CD14-positive monocyte (primary cell): Measurements from ENCODE around the gene TSPAN8. TPM values are rescaled to one million over a fixed set of nuclear protein-coding genes. Genes with fewer than 3 reads are reported as not detected.

Source experiments
- DNase-seq, 3 donors: peaks; one replicate each; pipeline ENCODE4 v3.0.0-alpha.2; 2011 to 2022
- H2AFZ ChIP-seq: 2 replicates; pipeline ENCODE4 v1.6.0; 2012; ENCODE audit warnings: mild to moderate bottlenecking, low read depth, low read length, inconsistent platforms; ENCODE audit not compliant: insufficient read depth, poor library complexity, severe bottlenecking
- H3K27ac ChIP-seq, 2 donors: 1 replicate in 1 of 2; 2 replicates in 1 of 2; pipeline ENCODE4 v1.5.1; 2012 to 2013; ENCODE audit warnings: low read length in 2 of 2, control low read depth in 1 of 2, inconsistent platforms in 1 of 2, low read depth in 1 of 2, mild to moderate bottlenecking in 1 of 2
- H3K27me3 ChIP-seq, 2 donors: one replicate each; pipeline versions ENCODE4 v1.6.0 to v1.6.1; 2011 to 2013; ENCODE audit warnings: low read length in 2 of 2; ENCODE audit not compliant: control insufficient read depth in 2 of 2, insufficient read depth in 2 of 2
- H3K36me3 ChIP-seq, 2 donors: replicated peaks in 1 of 2; 1 replicate in 1 of 2; 2 replicates in 1 of 2; pipeline versions ENCODE4 v1.5.1 to v1.6.1; 2012 to 2013; ENCODE audit warnings: low read length in 2 of 2, control low read depth in 1 of 2, inconsistent platforms in 1 of 2, mild to moderate bottlenecking in 1 of 2; ENCODE audit not compliant: insufficient read depth in 2 of 2, control insufficient read depth in 1 of 2
- H3K4me1 ChIP-seq, 2 donors: 1 replicate in 1 of 2; 2 replicates in 1 of 2; pipeline versions ENCODE4 v1.5.1 to v1.6.1; 2012 to 2013; ENCODE audit warnings: low read length in 2 of 2, control low read depth in 1 of 2, inconsistent platforms in 1 of 2, mild to moderate bottlenecking in 1 of 2, moderate library complexity in 1 of 2; ENCODE audit not compliant: insufficient read depth in 2 of 2, control insufficient read depth in 1 of 2
- H3K4me2 ChIP-seq: replicated peaks from 2 replicates; pipeline ENCODE3; 2012; ENCODE audit warnings: low read length, moderate library complexity, mild to moderate bottlenecking; ENCODE audit not compliant: poor library complexity, severe bottlenecking; ENCODE audit errors: extremely low read depth
- H3K4me3 ChIP-seq, 3 experiments: fragments of 200-600 bp in 1 of 3; sonication (generic) in 1 of 3; replicated peaks in 1 of 3; 1 replicate in 2 of 3; 2 replicates in 1 of 3; pipeline ENCODE4 v1.5.1; 2011 to 2013; ENCODE audit warnings: low read length in 3 of 3, mild to moderate bottlenecking in 3 of 3, control low read depth in 2 of 3, low read depth in 2 of 3, inconsistent platforms in 1 of 3, moderate library complexity in 1 of 3
- H3K79me2 ChIP-seq: 2 replicates; pipeline ENCODE4 v1.6.0; 2012; ENCODE audit warnings: mild to moderate bottlenecking, control low read depth, inconsistent platforms, low read length, moderate library complexity; ENCODE audit not compliant: insufficient read depth
- H3K9ac ChIP-seq: 2 replicates; pipeline ENCODE4 v1.6.0; 2017; ENCODE audit warnings: low read length, mild to moderate bottlenecking; ENCODE audit not compliant: insufficient read depth, poor library complexity, severe bottlenecking
- H3K9me3 ChIP-seq, 2 donors: replicated peaks in 1 of 2; 1 replicate in 1 of 2; 2 replicates in 1 of 2; pipeline versions ENCODE4 v1.5.1 to v1.6.1; 2012 to 2013; ENCODE audit warnings: low read length in 2 of 2, control low read depth in 1 of 2; ENCODE audit not compliant: control insufficient read depth in 1 of 2, insufficient read depth in 1 of 2
- H4K20me1 ChIP-seq: 2 replicates; pipeline ENCODE4 v1.6.0; 2012; ENCODE audit warnings: mild to moderate bottlenecking, low read length, control low read depth, moderate library complexity; ENCODE audit not compliant: insufficient read depth
- H3K27ac Mint-ChIP-seq, 7 donors: one replicate each; pipeline ENCODE4 v1.8.0; 2020; ENCODE audit warnings: mild to moderate bottlenecking in 7 of 7, mixed read lengths in 7 of 7, moderate library complexity in 6 of 7, inconsistent platforms in 2 of 7
- H3K27me3 Mint-ChIP-seq, 3 donors: one replicate each; pipeline ENCODE4 v1.8.0; 2021 to 2022; ENCODE audit warnings: low read depth in 3 of 3, mild to moderate bottlenecking in 3 of 3, mixed read lengths in 3 of 3, moderate library complexity in 3 of 3, inconsistent platforms in 1 of 3
- H3K36me3 Mint-ChIP-seq, 2 donors: one replicate each; pipeline ENCODE4 v1.8.0; 2020; ENCODE audit warnings: mixed read lengths in 2 of 2, inconsistent platforms in 1 of 2, mild to moderate bottlenecking in 1 of 2
- H3K4me1 Mint-ChIP-seq: one replicate; pipeline ENCODE4 v1.8.0; 2020; ENCODE audit warnings: mild to moderate bottlenecking, mixed read lengths
- H3K4me3 Mint-ChIP-seq, 2 donors: one replicate each; pipeline ENCODE4 v1.8.0; 2020; ENCODE audit warnings: mild to moderate bottlenecking in 2 of 2, mixed read lengths in 2 of 2, moderate library complexity in 1 of 2
- H3K9me3 Mint-ChIP-seq, 7 donors: one replicate each; pipeline ENCODE4 v1.8.0; 2020 to 2022; ENCODE audit warnings: mixed read lengths in 7 of 7, mild to moderate bottlenecking in 6 of 7, moderate library complexity in 6 of 7, inconsistent platforms in 2 of 7
- WGBS: methylation state at CpG from one replicate; pipeline ENCODE4 v1.1.5; 2013; ENCODE audit warnings: missing lambda C conversion rate; ENCODE audit not compliant: insufficient coverage; 5-methylcytosine and 5-hydroxymethylcytosine counted together
- intact Hi-C, 2 donors: fragments of 100-400 bp; cut with micrococcal nuclease; formaldehyde crosslinking; loops; one replicate each; pipeline versions ENCODE4 v1.15.0 to v1.15.1; 2023
- polyA plus RNA-seq, 3 donors: library from polyadenylated mRNA; depleted of rRNA in 1 of 3; unstranded in 2 of 3; stranded (reverse) in 1 of 3; fragments of 300-500 nt in 2 of 3; fragments of >200 nt in 1 of 3; fragmentation: Illumina TruSeq in 2 of 3; gene quantifications; 1 replicate in 2 of 3; 2 replicates in 1 of 3; pipeline ENCODE4 v1.2.3, GENCODE V29; 2012 to 2021
- TF ChIP-seq, protein P1 (sequence below): fragments of 200-600 bp; IDR thresholded peaks from one replicate; pipeline ENCODE4 v1.8.0; 2022; ENCODE audit warnings: antibody characterized with exemption, mild to moderate bottlenecking

TSPAN8 gene
- polyA plus RNA-seq, 3 donors, result not detected

- Mint-ChIP-seq H3K27me3 (no peaks in the 10 kb centered on the region), H3K4me3 (no peak overlapping the region), H3K27ac (no peak overlapping the region), H3K9me3 (peaks cover 0 to 4% (median 0%) of the 10 kb centered on the region in 7 donors), H3K36me3 (no peaks in the 10 kb centered on the region), H3K4me1 (no peaks in the 10 kb centered on the region)
- Histone ChIP-seq H2AFZ (no peak overlapping the region), H3K4me1 (no peaks in the 10 kb centered on the region), H3K36me3 (no peaks in the 10 kb centered on the region), H3K4me3 (no peak overlapping the region), H3K4me2 (no peak overlapping the region), H4K20me1 (no peaks in the 10 kb centered on the region), H3K79me2 (no peaks in the 10 kb centered on the region), H3K9ac (no peak overlapping the region), H3K27ac (no peak overlapping the region), H3K27me3 (no peaks in the 10 kb centered on the region), H3K9me3 (no peaks in the 10 kb centered on the region)
- TF ChIP-seq, protein P1, sequence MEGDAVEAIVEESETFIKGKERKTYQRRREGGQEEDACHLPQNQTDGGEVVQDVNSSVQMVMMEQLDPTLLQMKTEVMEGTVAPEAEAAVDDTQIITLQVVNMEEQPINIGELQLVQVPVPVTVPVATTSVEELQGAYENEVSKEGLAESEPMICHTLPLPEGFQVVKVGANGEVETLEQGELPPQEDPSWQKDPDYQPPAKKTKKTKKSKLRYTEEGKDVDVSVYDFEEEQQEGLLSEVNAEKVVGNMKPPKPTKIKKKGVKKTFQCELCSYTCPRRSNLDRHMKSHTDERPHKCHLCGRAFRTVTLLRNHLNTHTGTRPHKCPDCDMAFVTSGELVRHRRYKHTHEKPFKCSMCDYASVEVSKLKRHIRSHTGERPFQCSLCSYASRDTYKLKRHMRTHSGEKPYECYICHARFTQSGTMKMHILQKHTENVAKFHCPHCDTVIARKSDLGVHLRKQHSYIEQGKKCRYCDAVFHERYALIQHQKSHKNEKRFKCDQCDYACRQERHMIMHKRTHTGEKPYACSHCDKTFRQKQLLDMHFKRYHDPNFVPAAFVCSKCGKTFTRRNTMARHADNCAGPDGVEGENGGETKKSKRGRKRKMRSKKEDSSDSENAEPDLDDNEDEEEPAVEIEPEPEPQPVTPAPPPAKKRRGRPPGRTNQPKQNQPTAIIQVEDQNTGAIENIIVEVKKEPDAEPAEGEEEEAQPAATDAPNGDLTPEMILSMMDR, result no peak
- DNase-seq, result no peak
- intact Hi-C loops, result no loop called here
Observed at GRCh38 chr12:71159264-71159663, 1.5 kb upstream of the TSPAN8 start.

GRCh38 chr12:71158361-71158882, 623 bp upstream of the TSPAN8 start:
- DNase-seq, result no peak
- Histone ChIP-seq H3K4me1 (no peaks in the 10 kb centered on the region), H3K4me3 (no peak overlapping the region), H3K27ac (no peak overlapping the region), H3K4me2 (no peak overlapping the region), H3K9me3 (no peaks in the 10 kb centered on the region), H4K20me1 (no peaks in the 10 kb centered on the region), H3K36me3 (no peaks in the 10 kb centered on the region), H2AFZ (no peak overlapping the region), H3K27me3 (no peaks in the 10 kb centered on the region), H3K9ac (no peak overlapping the region), H3K79me2 (no peaks in the 10 kb centered on the region)
- Mint-ChIP-seq H3K9me3 (peaks cover 0 to 4% (median 0%) of the 10 kb centered on the region in 7 donors), H3K36me3 (no peaks in the 10 kb centered on the region), H3K27ac (no peak overlapping the region), H3K27me3 (no peaks in the 10 kb centered on the region), H3K4me1 (no peaks in the 10 kb centered on the region), H3K4me3 (no peak overlapping the region)
- intact Hi-C loops, result no loop called here
- 100% methylated on average over 1 of the region's 4 CpGs for WGBS
- TF ChIP-seq, protein P1, result no peak
